Astrocyte (in vitro differentiated cells and primary cell): ENCODE measurements around the gene CSTF2. TPM values are rescaled to one million over a fixed set of nuclear protein-coding genes. Genes with fewer than 3 reads are reported as not detected.
A peak's percentile ranks its signal among the peaks of the same experiment; 100 is the strongest.

Experiments used
- DNase-seq: peaks from one replicate; pipeline ENCODE4 v3.0.0-alpha.2; 2010; ENCODE audit warnings: low read depth
- FAIRE-seq: peaks from 2 replicates; lab custom pipeline; 2011; peaks lifted over from hg19 to GRCh38; lab: Jason Lieb, UNC
- H2AFZ ChIP-seq: 2 replicates; pipeline ENCODE4 v1.6.0; 2012; ENCODE audit warnings: low read depth, low read length, inconsistent platforms
- H3K27ac ChIP-seq: 2 replicates; pipeline ENCODE4 v1.5.1; 2011; ENCODE audit warnings: low read depth, low read length, inconsistent platforms
- H3K27me3 ChIP-seq: 2 replicates; pipeline ENCODE4 v1.6.0; 2011; ENCODE audit warnings: low read length, inconsistent platforms; ENCODE audit not compliant: insufficient read depth
- H3K36me3 ChIP-seq: 2 replicates; pipeline ENCODE4 v1.5.1; 2011; ENCODE audit warnings: low read length, inconsistent platforms; ENCODE audit not compliant: insufficient read depth
- H3K4me1 ChIP-seq: 2 replicates; pipeline ENCODE4 v1.5.1; 2011; ENCODE audit warnings: low read length, inconsistent platforms; ENCODE audit not compliant: insufficient read depth
- H3K4me2 ChIP-seq: 2 replicates; pipeline ENCODE4 v1.6.0; 2012; ENCODE audit warnings: low read length, inconsistent platforms
- H3K4me3 ChIP-seq: 2 replicates; pipeline ENCODE4 v1.5.1; 2011; ENCODE audit warnings: low read depth, mild to moderate bottlenecking, low read length, inconsistent platforms; ENCODE audit not compliant: insufficient read depth
- H3K79me2 ChIP-seq: 2 replicates; pipeline ENCODE4 v1.6.0; 2012; ENCODE audit warnings: mild to moderate bottlenecking, low read length, inconsistent platforms; ENCODE audit not compliant: insufficient read depth
- H3K9ac ChIP-seq: 2 replicates; pipeline ENCODE4 v1.6.0; 2012; ENCODE audit warnings: mild to moderate bottlenecking, low read length, inconsistent platforms
- H3K9me3 ChIP-seq: 2 replicates; pipeline ENCODE4 v1.5.1; 2012; ENCODE audit warnings: low read depth, mild to moderate bottlenecking, low read length, inconsistent platforms; ENCODE audit not compliant: insufficient read depth
- H4K20me1 ChIP-seq: 2 replicates; pipeline ENCODE4 v1.6.0; 2012; ENCODE audit warnings: low read length, inconsistent platforms; ENCODE audit not compliant: insufficient read depth
- H3K27ac Mint-ChIP-seq: one replicate; pipeline ENCODE4 v1.8.0; 2021; ENCODE audit warnings: mild to moderate bottlenecking, mixed read lengths; ENCODE audit not compliant: unreplicated experiment
- H3K27me3 Mint-ChIP-seq: one replicate; pipeline ENCODE4 v1.8.0; 2021; ENCODE audit warnings: low read depth, mixed read lengths; ENCODE audit not compliant: unreplicated experiment
- H3K36me3 Mint-ChIP-seq: one replicate; pipeline ENCODE4 v1.8.0; 2021; ENCODE audit warnings: low read depth, mixed read lengths; ENCODE audit not compliant: unreplicated experiment
- H3K4me1 Mint-ChIP-seq: one replicate; pipeline ENCODE4 v1.8.0; 2021; ENCODE audit warnings: low read depth, mixed read lengths; ENCODE audit not compliant: unreplicated experiment
- H3K4me3 Mint-ChIP-seq: one replicate; pipeline ENCODE4 v1.8.0; 2021; ENCODE audit warnings: mild to moderate bottlenecking, moderate library complexity, mixed read lengths; ENCODE audit not compliant: unreplicated experiment
- H3K9me3 Mint-ChIP-seq: one replicate; pipeline ENCODE4 v1.8.0; 2021; ENCODE audit warnings: mild to moderate bottlenecking, mixed read lengths; ENCODE audit not compliant: unreplicated experiment
- CTCF ChIP-seq: IDR thresholded peaks from 2 replicates; pipeline ENCODE4 v1.5.1; 2011; ENCODE audit warnings: low read depth, mild to moderate bottlenecking, inconsistent platforms, low read length, moderate library complexity; ENCODE audit not compliant: insufficient read depth
- EZH2 ChIP-seq: IDR thresholded peaks from 2 replicates; pipeline ENCODE4 v1.6.1; 2012; ENCODE audit warnings: mild to moderate bottlenecking, low read length, inconsistent platforms; ENCODE audit not compliant: insufficient read depth
- total RNA-seq: library from RNA; stranded (reverse); gene quantifications from 2 replicates; pipeline ENCODE4 v1.2.1, GENCODE V29; 2021

The CSTF2 gene
- total RNA-seq, 1 donor from 2014 or later: 17.8 TPM

GRCh38 chrX:100870527-100870926 lies 50.3 kb downstream of the CSTF2 start:
- Histone ChIP-seq H3K79me2 (no peaks in the 10 kb centered on the region), H4K20me1 (no peaks in the 10 kb centered on the region), H2AFZ (no peak overlapping the region), H3K27me3 (no peaks in the 10 kb centered on the region), H3K36me3 (no peaks in the 10 kb centered on the region), H3K4me1 (no peaks in the 10 kb centered on the region), H3K4me3 (no peak overlapping the region), H3K9me3 (no peaks in the 10 kb centered on the region), H3K4me2 (no peak overlapping the region), H3K9ac (no peak overlapping the region), H3K27ac (no peak overlapping the region)
- H3K27me3 Mint-ChIP-seq: no peaks in the 10 kb centered on the region
- TF ChIP-seq CTCF (no peak), EZH2 (no peak)
- peaks cover 6% of the 10 kb centered on the region for H3K4me1 Mint-ChIP-seq
- DNase-seq: no peak
- FAIRE-seq: peak; percentile 54
- H3K4me3 Mint-ChIP-seq: no peak overlapping the region
- H3K36me3 Mint-ChIP-seq: no peaks in the 10 kb centered on the region
- no peak overlapping the region for H3K27ac Mint-ChIP-seq
- no peaks in the 10 kb centered on the region for H3K9me3 Mint-ChIP-seq

- H3K27ac Mint-ChIP-seq: no peak overlapping the region
- H3K4me1 Mint-ChIP-seq: peaks cover 6% of the 10 kb centered on the region
- Histone ChIP-seq H2AFZ (no peak overlapping the region), H3K36me3 (no peaks in the 10 kb centered on the region), H3K9me3 (no peaks in the 10 kb centered on the region), H3K4me1 (no peaks in the 10 kb centered on the region), H3K4me2 (no peak overlapping the region), H3K9ac (no peak overlapping the region), H3K79me2 (no peaks in the 10 kb centered on the region), H3K27me3 (no peaks in the 10 kb centered on the region), H3K27ac (no peak overlapping the region), H3K4me3 (no peak overlapping the region), H4K20me1 (no peaks in the 10 kb centered on the region)
- peak; percentile 51 for DNase-seq
- no peak for FAIRE-seq
- TF ChIP-seq EZH2: no peak
- TF ChIP-seq CTCF: no peak
- no peaks in the 10 kb centered on the region for H3K27me3 Mint-ChIP-seq
- no peaks in the 10 kb centered on the region for H3K36me3 Mint-ChIP-seq
- no peak overlapping the region for H3K4me3 Mint-ChIP-seq
- no peaks in the 10 kb centered on the region for H3K9me3 Mint-ChIP-seq
These were observed 51.7 kb downstream of the CSTF2 start for GRCh38 chrX:100871594-100872560.

GRCh38 chrX:100874325-100874724 lies 54.1 kb downstream of the CSTF2 start, which contains the start of gene NOX1:
TSS of gene NOX1 (minus strand) at chrX:100874359. CDS start at chrX:100874139, 220 bp downstream.
- peak; percentile 80 for FAIRE-seq
- Mint-ChIP-seq H3K36me3 (no peaks in the 10 kb centered on the region), H3K4me1 (peaks cover 6% of the 10 kb centered on the region), H3K4me3 (no peak within 1 kb of the TSS), H3K27me3 (no peaks in the 10 kb centered on the region), H3K27ac (no peak within 1 kb of the TSS), H3K9me3 (no peaks in the 10 kb centered on the region)
- Histone ChIP-seq H3K36me3 (no peaks in the 10 kb centered on the region), H3K27ac (no peak within 1 kb of the TSS), H3K9ac (no peak within 1 kb of the TSS), H3K79me2 (no peaks in the 10 kb centered on the region), H4K20me1 (no peaks in the 10 kb centered on the region), H3K9me3 (no peaks in the 10 kb centered on the region), H3K4me1 (no peaks in the 10 kb centered on the region), H3K4me3 (no peak within 1 kb of the TSS), H3K27me3 (no peaks in the 10 kb centered on the region), H3K4me2 (no peak within 1 kb of the TSS), H2AFZ (no peak within 1 kb of the TSS)
- TF ChIP-seq EZH2: no peak
- TF ChIP-seq CTCF: no peak
- DNase-seq: no peak
